Large intestine (tissue), 3 donors: ENCODE data around the gene PLA2G2D. TPM values are rescaled to one million over a fixed set of nuclear protein-coding genes. Genes with fewer than 3 reads are reported as not detected.

ENCODE experiments used
- DNase-seq, 2 donors: peaks; one replicate each; pipeline versions ENCODE4 v3.0.0 to v3.0.0-alpha.2; 2013
- H3K27ac ChIP-seq: one replicate; pipeline ENCODE4 v1.5.1; 2013; ENCODE audit warnings: low read length
- H3K27me3 ChIP-seq: 2 replicates; pipeline ENCODE4 v1.6.1; 2013; ENCODE audit warnings: low read length; ENCODE audit not compliant: control insufficient read depth, insufficient read depth
- H3K36me3 ChIP-seq: 2 replicates; pipeline ENCODE4 v1.6.1; 2013; ENCODE audit warnings: low read length; ENCODE audit not compliant: control insufficient read depth, insufficient read depth
- H3K4me1 ChIP-seq: one replicate; pipeline ENCODE4 v1.6.1; 2013; ENCODE audit warnings: low read length; ENCODE audit not compliant: control insufficient read depth, insufficient read depth
- H3K4me3 ChIP-seq: one replicate; pipeline ENCODE4 v1.5.1; 2013; ENCODE audit warnings: low read length
- H3K9me3 ChIP-seq: one replicate; pipeline ENCODE4 v1.6.1; 2013; ENCODE audit warnings: mild to moderate bottlenecking, low read depth, low read length, moderate library complexity; ENCODE audit not compliant: control insufficient read depth
- WGBS: methylation state at CpG from one replicate; pipeline ENCODE4 v1.1.5; 2013; ENCODE audit warnings: low lambda C conversion rate; ENCODE audit not compliant: insufficient coverage; 5-methylcytosine and 5-hydroxymethylcytosine counted together
- polyA plus RNA-seq: library from polyadenylated mRNA; unstranded; fragments of 120-200 nt; gene quantifications from one replicate; pipeline ENCODE4 v1.2.1, GENCODE V29; 2013

PLA2G2D gene
- polyA plus RNA-seq, 1 donor = 0.18 TPM

- H3K27me3 ChIP-seq = no peaks in the 10 kb centered on the region
- 20% methylated on average over 1 of the region's 14 CpGs for WGBS
These were observed 18.5 kb downstream of the PLA2G2D start for GRCh38 chr1:20100632-20101355.

GRCh38 chr1:20099533-20099932 is 19.8 kb downstream of the PLA2G2D start:
- no peaks in the 10 kb centered on the region for H3K9me3 ChIP-seq
- H3K27ac ChIP-seq = no peak overlapping the region
- no peaks in the 10 kb centered on the region for H3K36me3 ChIP-seq
- no peak overlapping the region for H3K4me3 ChIP-seq
- H3K4me1 ChIP-seq = peaks cover 20% of the 10 kb centered on the region
- H3K27me3 ChIP-seq = no peaks in the 10 kb centered on the region
- no peak for DNase-seq
- 100% methylated on average over 1 of the region's 3 CpGs for WGBS

More at GRCh38 chr1:20100632-20101355, 18.5 kb downstream of the PLA2G2D start:
- H3K9me3 ChIP-seq = no peaks in the 10 kb centered on the region
- no peak overlapping the region for H3K27ac ChIP-seq
- peaks cover 15% of the 10 kb centered on the region for H3K4me1 ChIP-seq
- H3K36me3 ChIP-seq = no peaks in the 10 kb centered on the region
- H3K4me3 ChIP-seq = no peak overlapping the region
- DNase-seq = peak; percentile 9 to 27

DNA sequence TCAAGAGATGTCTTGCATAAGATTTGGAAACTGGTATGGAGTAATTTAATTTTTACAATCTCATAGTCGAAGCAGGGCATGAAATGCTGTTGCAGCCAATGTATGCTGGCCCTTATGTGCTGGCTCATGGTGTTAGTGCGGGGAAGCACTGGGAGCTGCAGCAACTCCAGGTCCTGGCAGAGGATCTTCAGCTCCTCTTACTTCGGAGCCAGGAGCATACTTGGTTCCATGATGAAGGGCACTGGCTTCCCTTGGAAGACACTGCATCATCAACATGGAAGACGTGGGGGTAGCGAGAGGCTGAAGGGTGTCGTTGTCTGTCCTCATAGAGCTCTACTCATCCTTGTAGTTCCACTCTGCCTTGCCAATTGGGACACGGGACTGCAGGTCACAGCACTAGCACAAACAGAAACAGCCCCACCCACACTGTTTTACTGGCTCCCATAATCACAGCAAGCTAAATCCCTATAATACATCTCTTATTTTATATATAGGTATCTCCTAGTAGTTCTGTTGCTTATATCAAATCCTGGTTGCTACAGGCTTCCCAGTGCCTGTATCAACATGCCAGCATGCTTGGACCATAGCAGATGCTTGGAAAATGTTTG is 22.4 kb downstream of the PLA2G2D start:
- DNase-seq = no peak
- Histone ChIP-seq H3K4me3 (no peak overlapping the region), H3K9me3 (no peaks in the 10 kb centered on the region), H3K36me3 (no peaks in the 10 kb centered on the region), H3K27ac (no peak overlapping the region), H3K27me3 (no peaks in the 10 kb centered on the region), H3K4me1 (peaks cover 20% of the 10 kb centered on the region)
- no CpG with 5 or more reads among the region's 7 CpGs for WGBS

DNA sequence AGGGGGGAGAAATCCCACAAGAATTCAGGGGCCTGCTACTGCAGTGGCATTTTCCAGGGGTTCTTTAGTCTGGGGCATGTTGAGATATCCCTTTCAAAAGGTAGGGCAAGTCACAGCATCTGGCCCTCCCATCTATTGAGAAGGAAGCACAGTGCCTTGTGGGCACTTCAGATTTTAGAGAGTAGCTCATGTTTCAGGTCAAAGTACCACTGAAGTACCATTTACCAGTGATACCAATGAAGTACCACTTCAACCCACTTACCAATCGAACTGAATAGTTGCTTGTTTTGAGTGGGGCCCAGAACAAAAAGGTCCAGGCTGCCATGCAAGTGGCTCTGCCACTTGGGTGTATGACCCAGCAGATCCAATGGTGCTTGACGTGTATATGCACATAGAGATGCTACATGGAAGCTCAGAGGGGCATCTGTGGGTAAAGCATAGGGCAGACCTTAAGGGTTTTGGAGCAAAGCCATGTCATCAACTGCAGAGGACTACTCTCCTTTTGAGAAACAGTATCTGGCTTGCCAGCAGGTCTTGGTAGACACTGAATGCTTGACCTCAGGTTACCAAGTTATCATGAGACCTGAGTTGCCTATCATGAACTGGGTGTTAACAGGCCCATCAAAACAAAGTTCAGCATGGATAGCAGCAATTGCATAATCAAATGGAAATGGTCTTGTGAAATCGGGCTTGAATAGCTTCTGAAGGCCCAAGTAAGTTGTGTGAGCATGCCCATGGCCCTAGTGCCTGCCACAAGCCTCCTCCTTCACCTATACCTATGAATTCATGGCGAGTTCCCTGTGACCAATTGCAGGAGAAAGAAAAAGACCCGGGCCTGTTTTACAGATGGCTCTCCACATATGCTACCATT is 23.5 kb downstream of the PLA2G2D start:
- H3K27me3 ChIP-seq = no peaks in the 10 kb centered on the region
- DNase-seq = peak; percentile 87 to 91
- peaks cover 20% of the 10 kb centered on the region for H3K4me1 ChIP-seq
- no CpG with 5 or more reads among the region's 5 CpGs for WGBS
- H3K36me3 ChIP-seq = no peaks in the 10 kb centered on the region
- no peak overlapping the region for H3K4me3 ChIP-seq
- H3K9me3 ChIP-seq = no peaks in the 10 kb centered on the region
- H3K27ac ChIP-seq = peak overlapping the region; percentile 43

- H3K4me3 ChIP-seq = no peak overlapping the region
- H3K36me3 ChIP-seq = no peaks in the 10 kb centered on the region
- H3K27ac ChIP-seq = no peak overlapping the region
- peaks cover 20% of the 10 kb centered on the region for H3K4me1 ChIP-seq
- no CpG with 5 or more reads among the region's 5 CpGs for WGBS
- H3K9me3 ChIP-seq = no peaks in the 10 kb centered on the region
- DNase-seq = no peak
- H3K27me3 ChIP-seq = no peaks in the 10 kb centered on the region
These were observed 25.4 kb downstream of the PLA2G2D start for GRCh38 chr1:20093940-20094391.

DNA sequence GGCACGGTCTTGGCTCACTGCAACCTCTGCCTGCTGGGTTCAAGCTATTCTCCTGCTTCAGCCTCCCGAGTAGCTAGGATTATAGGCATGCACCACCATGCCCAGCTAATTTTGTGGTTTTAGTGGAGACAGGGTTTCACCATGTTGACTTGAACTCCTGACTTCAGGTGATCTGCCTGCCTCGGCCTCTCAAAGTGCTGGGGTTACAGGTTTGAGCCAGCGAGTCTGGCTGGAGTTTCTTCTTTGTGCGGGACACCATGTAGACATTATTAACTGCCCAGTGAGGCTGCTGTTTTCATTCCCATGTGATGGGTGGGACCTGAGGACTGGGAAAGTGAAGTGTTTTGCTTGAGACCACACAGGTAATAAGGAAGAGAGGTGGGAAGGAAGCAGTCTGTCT is 26.0 kb downstream of the PLA2G2D start:
- no peak for DNase-seq
- no CpG with 5 or more reads among the region's 5 CpGs for WGBS
- Histone ChIP-seq H3K4me3 (no peak overlapping the region), H3K27ac (no peak overlapping the region), H3K27me3 (no peaks in the 10 kb centered on the region), H3K36me3 (no peaks in the 10 kb centered on the region), H3K4me1 (peaks cover 20% of the 10 kb centered on the region), H3K9me3 (no peaks in the 10 kb centered on the region)

DNA sequence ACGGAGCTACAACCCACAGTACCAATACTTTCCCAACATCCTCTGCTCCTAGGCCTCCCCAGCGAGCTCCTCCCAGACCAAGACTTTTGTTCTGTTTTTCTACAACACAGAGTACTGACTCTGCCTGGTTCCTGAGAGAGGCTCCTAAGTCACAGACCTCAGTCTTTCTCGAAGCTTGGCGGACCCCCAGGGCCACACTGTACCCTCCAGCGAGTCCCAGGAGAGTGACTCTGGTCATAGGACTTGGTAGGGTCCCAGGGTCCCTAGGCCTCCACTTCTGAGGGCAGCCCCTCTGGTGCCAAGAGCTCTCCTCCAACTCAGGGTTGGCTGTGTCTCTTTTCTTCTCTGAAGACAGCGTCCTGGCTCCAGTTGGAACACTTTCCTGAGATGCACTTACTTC is 28.7 kb downstream of the PLA2G2D start:
- no peaks in the 10 kb centered on the region for H3K36me3 ChIP-seq
- DNase-seq = no peak
- H3K9me3 ChIP-seq = no peaks in the 10 kb centered on the region
- peaks cover 3% of the 10 kb centered on the region for H3K4me1 ChIP-seq
- no peak overlapping the region for H3K27ac ChIP-seq
- no CpG with 5 or more reads among the region's 6 CpGs for WGBS
- no peaks in the 10 kb centered on the region for H3K27me3 ChIP-seq
- H3K4me3 ChIP-seq = no peak overlapping the region

DNA sequence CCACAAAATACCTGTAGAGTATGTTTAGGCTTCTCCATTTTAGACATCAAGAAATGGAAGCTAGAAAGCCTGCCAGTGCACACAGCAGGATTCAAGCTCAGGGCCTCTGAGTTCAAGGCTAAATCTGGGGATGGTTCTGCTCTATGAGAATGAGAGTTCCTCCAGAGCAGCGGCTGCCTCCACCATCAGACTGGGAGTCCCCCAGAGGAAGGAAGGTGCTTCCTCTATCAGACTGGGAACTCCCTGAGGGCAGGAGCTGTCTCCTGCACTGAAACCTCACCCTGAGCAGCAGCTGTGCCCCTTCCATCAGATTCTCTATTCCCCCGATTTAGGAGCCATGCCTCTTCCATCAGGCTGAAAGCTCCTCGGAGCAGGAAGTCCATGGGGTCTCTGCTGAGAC is 29.2 kb downstream of the PLA2G2D start:
- H3K9me3 ChIP-seq = no peaks in the 10 kb centered on the region
- H3K4me3 ChIP-seq = no peak overlapping the region
- no peaks in the 10 kb centered on the region for H3K27me3 ChIP-seq
- no peaks in the 10 kb centered on the region for H3K36me3 ChIP-seq
- DNase-seq = no peak
- H3K27ac ChIP-seq = no peak overlapping the region
- no CpG with 5 or more reads among the region's 3 CpGs for WGBS
- no peaks in the 10 kb centered on the region for H3K4me1 ChIP-seq

- Histone ChIP-seq H3K4me1 (no peaks in the 10 kb centered on the region), H3K27ac (no peak overlapping the region), H3K36me3 (no peaks in the 10 kb centered on the region), H3K4me3 (no peak overlapping the region), H3K9me3 (no peaks in the 10 kb centered on the region), H3K27me3 (no peaks in the 10 kb centered on the region)
- no CpG with 5 or more reads among the region's 19 CpGs for WGBS
- no peak for DNase-seq
These were observed 29.8 kb downstream of the PLA2G2D start for GRCh38 chr1:20089328-20090077.

DNA sequence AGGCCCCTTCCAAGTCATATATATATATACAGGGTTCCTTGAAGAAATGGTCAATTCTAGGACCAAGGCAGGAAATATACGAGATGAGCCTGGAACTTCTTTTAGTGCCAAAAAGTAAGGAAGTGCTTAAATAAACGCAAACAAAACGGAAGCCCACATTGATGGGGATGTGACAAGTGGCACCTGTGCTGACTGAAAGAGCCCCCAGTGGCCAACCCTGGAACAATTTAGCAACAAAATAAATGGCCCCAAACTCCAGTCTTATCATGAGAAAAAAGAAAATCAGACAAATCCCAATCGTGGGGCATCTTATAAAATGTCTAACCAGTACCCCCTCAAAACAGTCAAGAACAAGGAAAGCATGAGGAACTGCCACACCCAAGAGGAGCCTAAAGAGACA is 31.7 kb downstream of the PLA2G2D start:
- H3K27ac ChIP-seq = no peak overlapping the region
- H3K4me3 ChIP-seq = no peak overlapping the region
- WGBS = no CpG with 5 or more reads among the region's 4 CpGs
- peaks cover 5% of the 10 kb centered on the region for H3K4me1 ChIP-seq
- H3K9me3 ChIP-seq = peaks cover 7% of the 10 kb centered on the region
- no peaks in the 10 kb centered on the region for H3K27me3 ChIP-seq
- DNase-seq = no peak
- no peaks in the 10 kb centered on the region for H3K36me3 ChIP-seq
